Spleen (tissue), 11 donors: ENCODE measurements around the gene RBMS3. TPM values are rescaled to one million over a fixed set of nuclear protein-coding genes. Genes with fewer than 3 reads are reported as not detected.

Source experiments
- DNase-seq: peaks from one replicate; pipeline ENCODE4 v3.0.0-alpha.2; 2020
- H3K27ac ChIP-seq, 8 donors: fragments of 200-600 bp; sonication (generic) in 7 of 8; 1 replicate in 4 of 8; 2 replicates in 4 of 8; pipeline versions ENCODE4 v1.5.0 to v1.8.0; 2016 to 2021; ENCODE audit warnings: inconsistent platforms in 4 of 8, mild to moderate bottlenecking in 4 of 8, moderate library complexity in 1 of 8
- H3K27me3 ChIP-seq, 7 donors: fragments of 200-600 bp; sonication (generic) in 6 of 7; replicated peaks in 1 of 7; 1 replicate in 4 of 7; 2 replicates in 3 of 7; pipeline versions ENCODE4 v1.5.0 to v1.8.0; 2016 to 2021; ENCODE audit warnings: inconsistent platforms in 3 of 7, mild to moderate bottlenecking in 1 of 7
- H3K36me3 ChIP-seq, 6 donors: fragments of 200-600 bp; sonication (generic) in 5 of 6; 1 replicate in 4 of 6; 2 replicates in 2 of 6; pipeline versions ENCODE4 v1.5.0 to v1.8.0; 2016 to 2021; ENCODE audit warnings: inconsistent platforms in 2 of 6
- H3K4me1 ChIP-seq, 6 donors: fragments of 200-600 bp; sonication (generic) in 5 of 6; 1 replicate in 3 of 6; 2 replicates in 3 of 6; pipeline versions ENCODE4 v1.5.0 to v1.8.0; 2016 to 2021; ENCODE audit warnings: inconsistent platforms in 3 of 6
- H3K4me3 ChIP-seq, 8 donors: fragments of 200-600 bp; sonication (generic) in 7 of 8; 1 replicate in 4 of 8; 2 replicates in 4 of 8; pipeline versions ENCODE4 v1.5.0 to v1.8.0; 2016 to 2021; ENCODE audit warnings: inconsistent platforms in 4 of 8, mild to moderate bottlenecking in 4 of 8, moderate library complexity in 2 of 8
- H3K9me3 ChIP-seq, 8 donors: fragments of 200-600 bp; sonication (generic) in 7 of 8; 1 replicate in 4 of 8; 2 replicates in 4 of 8; pipeline versions ENCODE4 v1.5.0 to v1.8.0; 2016 to 2021; ENCODE audit warnings: inconsistent platforms in 4 of 8
- POLR2A ChIP-seq, 3 donors: fragments of 450-650 bp; IDR thresholded peaks; one replicate each; pipeline ENCODE4 v1.5.1; 2017; ENCODE audit warnings: antibody characterized with exemption in 3 of 3, mild to moderate bottlenecking in 1 of 3
- POLR2AphosphoS5 ChIP-seq, 3 donors: sonication (generic); formaldehyde crosslinking; IDR thresholded peaks; one replicate each; pipeline ENCODE4 v1.5.1; 2017; ENCODE audit warnings: antibody characterized with exemption in 3 of 3
- WGBS, 5 donors: extraction: QIAGEN DNeasy Blood & Tissue Kit in 3 of 5; methylation state at CpG; one replicate each; pipeline versions ENCODE4 v1.1.5 to v1.1.7; 2013 to 2018; 5-methylcytosine and 5-hydroxymethylcytosine counted together
- intact Hi-C: fragments of 100-400 bp; cut with DNase I; formaldehyde crosslinking; loops from one replicate; pipeline ENCODE4 v1.15.0; 2023; ENCODE audit warnings: low total_unique reads
- polyA plus RNA-seq, 3 donors: library from polyadenylated mRNA; stranded (reverse); fragments of 200-250 nt; gene quantifications; one replicate each; pipeline ENCODE4 v1.2.1, GENCODE V29; 2013
- total RNA-seq, 7 donors: library from RNA; depleted of rRNA in 3 of 7; stranded (reverse); fragments of >200 nt in 3 of 7; fragmentation: NEBNext Ultra II Directional in 4 of 7; extraction: Animal tissue kit (Norgen Biotek cat#: 25700) in 4 of 7; gene quantifications; one replicate each; pipeline versions ENCODE4 v1.1.0 to v1.2.1, GENCODE V29; 2016 to 2021
- TF ChIP-seq, protein P1 (sequence below), 11 experiments: fragments of 200-600 bp in 7 of 11; fragments of 450-650 bp in 4 of 11; sonication (generic) in 4 of 11; IDR thresholded peaks in 8 of 11; conservative IDR thresholded peaks in 3 of 11; 1 replicate in 7 of 11; 2 replicates in 4 of 11; pipeline versions ENCODE4 v1.4.0 to v1.8.0; 2016 to 2021; ENCODE audit warnings: antibody characterized with exemption in 11 of 11, inconsistent platforms in 4 of 11, mild to moderate bottlenecking in 1 of 11
- donor health status: healthy with polysubstance abuse.
- donor health status: DM: no; HTN: no; CAD: no; lungs with moderate emphysema.
- donor health status: DM: no; HTN: no; CAD: no.
- donor health status: Bipolar disorder and iron deficiency.
- donor health status: healthy.
- donor health status: DM: no; HTN: no; CAD: no.
- donor health status: DM: yes; HTN: yes; CAD: no.

The RBMS3 gene
- total and polyA plus RNA-seq, 10 donors, result 2.6 to 81.9 (median 52.5) TPM

- peak overlapping the region in 6 of 8 donors; percentile 21 to 86 (median 80) for H3K27ac ChIP-seq
These were observed 3.6 kb downstream of the RBMS3 start for GRCh38 chr3:29284497-29284896.

DNA sequence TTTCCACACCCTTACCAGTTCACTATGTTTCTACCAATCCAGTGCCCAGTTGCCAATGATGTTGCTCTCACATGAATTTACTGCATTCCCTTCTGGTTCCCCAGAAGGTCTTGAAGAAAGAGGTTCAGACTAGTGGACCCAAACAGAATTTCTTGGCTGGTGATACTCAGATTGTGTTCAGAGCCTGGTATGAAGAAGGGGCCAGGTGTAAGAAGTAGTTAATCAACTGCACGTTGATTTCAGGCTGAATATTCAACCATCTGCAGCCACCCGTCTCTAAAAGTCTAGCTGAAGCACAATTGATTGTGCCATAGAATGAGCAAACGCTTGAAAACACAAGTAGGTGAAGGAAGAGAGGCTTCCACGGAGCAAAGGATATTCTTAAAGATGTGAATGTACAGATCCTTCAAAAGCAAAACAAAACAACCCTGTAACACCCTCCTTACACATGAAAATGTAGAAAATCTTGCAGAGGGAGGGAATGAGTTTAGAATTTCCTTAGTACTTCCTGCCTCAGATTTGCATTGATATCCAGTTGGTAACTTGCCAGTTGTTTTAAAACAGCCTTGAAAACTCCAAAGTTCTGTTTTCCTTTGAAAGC lies 4.7 kb downstream of the RBMS3 start:
- TF ChIP-seq, protein P1, sequence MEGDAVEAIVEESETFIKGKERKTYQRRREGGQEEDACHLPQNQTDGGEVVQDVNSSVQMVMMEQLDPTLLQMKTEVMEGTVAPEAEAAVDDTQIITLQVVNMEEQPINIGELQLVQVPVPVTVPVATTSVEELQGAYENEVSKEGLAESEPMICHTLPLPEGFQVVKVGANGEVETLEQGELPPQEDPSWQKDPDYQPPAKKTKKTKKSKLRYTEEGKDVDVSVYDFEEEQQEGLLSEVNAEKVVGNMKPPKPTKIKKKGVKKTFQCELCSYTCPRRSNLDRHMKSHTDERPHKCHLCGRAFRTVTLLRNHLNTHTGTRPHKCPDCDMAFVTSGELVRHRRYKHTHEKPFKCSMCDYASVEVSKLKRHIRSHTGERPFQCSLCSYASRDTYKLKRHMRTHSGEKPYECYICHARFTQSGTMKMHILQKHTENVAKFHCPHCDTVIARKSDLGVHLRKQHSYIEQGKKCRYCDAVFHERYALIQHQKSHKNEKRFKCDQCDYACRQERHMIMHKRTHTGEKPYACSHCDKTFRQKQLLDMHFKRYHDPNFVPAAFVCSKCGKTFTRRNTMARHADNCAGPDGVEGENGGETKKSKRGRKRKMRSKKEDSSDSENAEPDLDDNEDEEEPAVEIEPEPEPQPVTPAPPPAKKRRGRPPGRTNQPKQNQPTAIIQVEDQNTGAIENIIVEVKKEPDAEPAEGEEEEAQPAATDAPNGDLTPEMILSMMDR (IDR thresholded peaks at IDR 0.05 in 8 of 11, conservative IDR thresholded peaks at IDR 0.05 in 3 of 11), result no peak
- TF ChIP-seq POLR2A (IDR thresholded peaks at IDR 0.05), result no peak
- TF ChIP-seq POLR2AphosphoS5 (IDR thresholded peaks at IDR 0.05), result no peak

More at GRCh38 chr3:29284497-29284896, 3.6 kb downstream of the RBMS3 start:
- no peaks in the 10 kb centered on the region for H3K27me3 ChIP-seq
- peak overlapping the region in 7 of 8 donors; percentile 16 to 74 (median 41) for H3K4me3 ChIP-seq
- WGBS, 5 donors, result 54 to 71% (median 61%) methylated on average over 2 of the region's 2 CpGs
- intact Hi-C loops, result no loop called here
- H3K36me3 ChIP-seq, result no peaks in the 10 kb centered on the region
- no peaks in the 10 kb centered on the region for H3K9me3 ChIP-seq
- peaks cover 0 to 29% (median 8%) of the 10 kb centered on the region in 6 donors for H3K4me1 ChIP-seq
- DNase-seq, result no peak
- TF ChIP-seq POLR2AphosphoS5 (IDR thresholded peaks at IDR 0.05) (no peak), POLR2A (IDR thresholded peaks at IDR 0.05) (no peak)
- TF ChIP-seq, protein P1 (IDR thresholded peaks at IDR 0.05 in 8 of 11, conservative IDR thresholded peaks at IDR 0.05 in 3 of 11), result no peak

DNA sequence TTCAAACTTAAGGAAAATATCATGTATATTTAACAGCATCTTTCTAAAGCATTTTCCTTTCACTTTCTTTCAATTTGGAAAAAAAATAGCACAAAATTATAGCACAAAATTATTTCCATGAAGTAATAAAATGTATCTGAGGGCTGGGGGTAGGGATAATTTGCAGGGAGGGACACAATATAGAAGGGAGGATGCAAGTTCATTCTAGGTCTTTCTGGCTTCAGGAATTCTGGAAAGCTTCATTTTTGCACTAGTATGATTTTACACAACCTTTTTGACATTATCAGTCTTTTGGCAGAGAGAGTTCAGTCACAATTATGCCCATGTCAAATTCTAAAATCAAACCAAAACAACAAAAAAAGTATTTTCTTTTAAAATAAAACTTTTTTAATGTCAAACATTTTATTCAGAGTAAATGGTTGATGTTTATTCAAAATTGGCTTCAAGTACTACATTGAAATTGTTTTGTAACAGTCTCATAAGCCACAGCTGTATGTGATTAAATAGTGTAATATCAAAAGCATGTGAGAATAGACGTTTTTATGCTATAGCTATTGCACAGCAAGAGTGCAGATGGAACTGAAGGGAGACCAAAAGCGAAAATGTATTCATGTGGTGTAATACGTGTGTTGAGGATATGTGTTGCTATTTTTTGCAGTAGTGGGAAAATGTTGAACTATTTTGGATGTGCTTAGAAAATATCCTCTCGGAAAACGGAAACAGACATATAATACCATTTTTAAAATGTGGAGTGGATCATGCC lies 5.8 kb downstream of the RBMS3 start:
- H3K27me3 ChIP-seq, result no peaks in the 10 kb centered on the region
- H3K4me3 ChIP-seq, result peak overlapping the region in 5 of 8 donors; percentile 10 to 74 (median 23)
- no peaks in the 10 kb centered on the region for H3K9me3 ChIP-seq
- no peak for DNase-seq
- H3K4me1 ChIP-seq, result peaks cover 0 to 16% (median 0%) of the 10 kb centered on the region in 6 donors
- 45 to 66% (median 57%) methylated on average over 5 of the region's 5 CpGs for WGBS, 5 donors
- peak overlapping the region; percentile 36 to 86 (median 67) for H3K27ac ChIP-seq
- intact Hi-C loops, result no loop called here
- TF ChIP-seq POLR2A (IDR thresholded peaks at IDR 0.05), result no peak
- no peak for TF ChIP-seq POLR2AphosphoS5 (IDR thresholded peaks at IDR 0.05)
- TF ChIP-seq, protein P1 (IDR thresholded peaks at IDR 0.05 in 8 of 11, conservative IDR thresholded peaks at IDR 0.05 in 3 of 11), result no peak
- H3K36me3 ChIP-seq, result no peaks in the 10 kb centered on the region

More for the DNA sequence above, 4.7 kb downstream of the RBMS3 start:
- WGBS, 5 donors, result 20 to 33% (median 27%) methylated on average over 4 of the region's 4 CpGs
- peak overlapping the region in 6 of 8 donors; percentile 7 to 74 (median 18) for H3K4me3 ChIP-seq
- peaks cover 0 to 18% (median 2%) of the 10 kb centered on the region in 6 donors for H3K4me1 ChIP-seq
- DNase-seq, result no peak
- H3K27me3 ChIP-seq, result no peaks in the 10 kb centered on the region
- H3K36me3 ChIP-seq, result no peaks in the 10 kb centered on the region
- H3K9me3 ChIP-seq, result no peaks in the 10 kb centered on the region
- intact Hi-C loops, result no loop called here
- peak overlapping the region; percentile 36 to 86 (median 67) for H3K27ac ChIP-seq

GRCh38 chr3:29290596-29290995 lies 9.7 kb downstream of the RBMS3 start:
- TF ChIP-seq POLR2A (IDR thresholded peaks at IDR 0.05) (no peak), POLR2AphosphoS5 (IDR thresholded peaks at IDR 0.05) (no peak)
- TF ChIP-seq, protein P1 (IDR thresholded peaks at IDR 0.05 in 8 of 11, conservative IDR thresholded peaks at IDR 0.05 in 3 of 11), result no peak
- Histone ChIP-seq H3K4me3 (no peak overlapping the region), H3K27me3 (no peaks in the 10 kb centered on the region), H3K36me3 (no peaks in the 10 kb centered on the region), H3K4me1 (peaks cover 0 to 11% (median 0%) of the 10 kb centered on the region in 6 donors), H3K9me3 (no peaks in the 10 kb centered on the region), H3K27ac (peak overlapping the region in 2 of 8 donors; percentile 2 to 33)
- intact Hi-C loops, result no loop called here
- no peak for DNase-seq
- 51 to 70% (median 66%) methylated on average over 2 of the region's 2 CpGs for WGBS, 5 donors
